Activated naive CD4-positive, alpha-beta T cell treated with anti-CD3 and anti-CD28 coated beads, Interleukin-2, amount 50 U/mL, for 72 hours (primary cell): ENCODE data around the gene ATP8B4. TPM values are rescaled to one million over a fixed set of nuclear protein-coding genes. Genes with fewer than 3 reads are reported as not detected.

Experiments
- ATAC-seq, 2 donors: fragments of 150-1000 bp; cut with Tn5 transposase; 2 replicates each; pipeline ENCODE4 v1.10.0; 2021; ENCODE audit warnings: mild to moderate bottlenecking in 2 of 2, moderate library complexity in 2 of 2
- DNase-seq, 2 donors: peaks; one replicate each; pipeline ENCODE4 v3.0.0; 2021 to 2022; ENCODE audit warnings: low spot score in 2 of 2
- H3K27ac Mint-ChIP-seq, 2 donors: one replicate each; pipeline ENCODE4 v1.8.0; 2022; ENCODE audit warnings: mild to moderate bottlenecking in 2 of 2, mixed read lengths in 2 of 2
- H3K36me3 Mint-ChIP-seq, 2 donors: one replicate each; pipeline ENCODE4 v1.8.0; 2022; ENCODE audit warnings: mixed read lengths in 2 of 2
- H3K9me3 Mint-ChIP-seq, 2 donors: one replicate each; pipeline ENCODE4 v1.8.0; 2022; ENCODE audit warnings: mixed read lengths in 2 of 2
- total RNA-seq, 2 donors: library from RNA; stranded (reverse); gene quantifications; one replicate each; pipeline ENCODE4 v1.2.3, GENCODE V29; 2022

Gene ATP8B4
- total RNA-seq, 2 donors from 2014 or later: 10.4 to 16.1 TPM

GRCh38 chr15:49860101-49860500 lies 258.9 kb downstream of the ATP8B4 start:
- H3K36me3 Mint-ChIP-seq: no peaks in the 10 kb centered on the region
- no peaks in the 10 kb centered on the region for H3K9me3 Mint-ChIP-seq
- ATAC-seq: peak in 1 of 2 donors; percentile 49
- no peak overlapping the region for H3K27ac Mint-ChIP-seq
- no peak for DNase-seq

GRCh38 chr15:49857496-49858475 lies 261.2 kb downstream of the ATP8B4 start:
- DNase-seq (no peak), ATAC-seq (no peak)
- H3K9me3 Mint-ChIP-seq: no peaks in the 10 kb centered on the region
- H3K27ac Mint-ChIP-seq: no peak overlapping the region
- no peaks in the 10 kb centered on the region for H3K36me3 Mint-ChIP-seq

GRCh38 chr15:49855917-49856637 lies 263.0 kb downstream of the ATP8B4 start:
- Mint-ChIP-seq H3K9me3 (peaks cover 0 to 1% of the 10 kb centered on the region in 2 donors), H3K27ac (no peak overlapping the region), H3K36me3 (no peaks in the 10 kb centered on the region)
- DNase-seq: no peak
- no peak for ATAC-seq

GRCh38 chr15:49852756-49853155 lies 266.3 kb downstream of the ATP8B4 start:
- ATAC-seq (no peak), DNase-seq (no peak)
- Mint-ChIP-seq H3K36me3 (no peaks in the 10 kb centered on the region), H3K27ac (no peak overlapping the region), H3K9me3 (peaks cover 0 to 14% of the 10 kb centered on the region in 2 donors)

GRCh38 chr15:49848807-49849206 lies 270.2 kb downstream of the ATP8B4 start:
- Mint-ChIP-seq H3K27ac (no peak overlapping the region), H3K9me3 (peaks cover 0 to 14% of the 10 kb centered on the region in 2 donors), H3K36me3 (no peaks in the 10 kb centered on the region)
- no peak for DNase-seq
- ATAC-seq: no peak

GRCh38 chr15:49848282-49848724 lies 270.7 kb downstream of the ATP8B4 start:
- Mint-ChIP-seq H3K27ac (no peak overlapping the region), H3K9me3 (peaks cover under 1 to 14% of the 10 kb centered on the region in 2 donors), H3K36me3 (no peaks in the 10 kb centered on the region)
- no peak for ATAC-seq
- no peak for DNase-seq

- no peak for ATAC-seq
- DNase-seq: no peak
- Mint-ChIP-seq H3K36me3 (no peaks in the 10 kb centered on the region), H3K9me3 (peaks cover 7 to 14% of the 10 kb centered on the region in 2 donors), H3K27ac (no peak overlapping the region)
These were observed 271.4 kb downstream of the ATP8B4 start for GRCh38 chr15:49847423-49848281.

- DNase-seq (no peak), ATAC-seq (no peak)
- Mint-ChIP-seq H3K27ac (no peak overlapping the region), H3K9me3 (peaks cover 0 to 10% of the 10 kb centered on the region in 2 donors), H3K36me3 (no peaks in the 10 kb centered on the region)
These were observed 274.6 kb downstream of the ATP8B4 start for GRCh38 chr15:49844390-49844789.

- DNase-seq (no peak), ATAC-seq (no peak)
- Mint-ChIP-seq H3K27ac (no peak overlapping the region), H3K9me3 (peaks cover 6 to 14% of the 10 kb centered on the region in 2 donors), H3K36me3 (no peaks in the 10 kb centered on the region)
These were observed 275.3 kb downstream of the ATP8B4 start for GRCh38 chr15:49843725-49844124.

- H3K36me3 Mint-ChIP-seq: peaks cover 0 to 10% of the 10 kb centered on the region in 2 donors
- DNase-seq (no peak), ATAC-seq (no peak)
- peaks cover 10 to 19% of the 10 kb centered on the region in 2 donors for H3K9me3 Mint-ChIP-seq
- no peak overlapping the region for H3K27ac Mint-ChIP-seq
These were observed 276.9 kb downstream of the ATP8B4 start for GRCh38 chr15:49842031-49842730.

- H3K36me3 Mint-ChIP-seq: no peaks in the 10 kb centered on the region
- no peak overlapping the region for H3K27ac Mint-ChIP-seq
- DNase-seq (no peak), ATAC-seq (no peak)
- peaks cover 0 to 5% of the 10 kb centered on the region in 2 donors for H3K9me3 Mint-ChIP-seq
These were observed 286.5 kb downstream of the ATP8B4 start for GRCh38 chr15:49832511-49832910.

- Mint-ChIP-seq H3K9me3 (peaks cover 0 to 5% of the 10 kb centered on the region in 2 donors), H3K36me3 (no peaks in the 10 kb centered on the region), H3K27ac (no peak overlapping the region)
- no peak for DNase-seq
- no peak for ATAC-seq
These were observed 287.6 kb downstream of the ATP8B4 start for GRCh38 chr15:49831206-49831965.

- no peak for DNase-seq
- Mint-ChIP-seq H3K36me3 (no peaks in the 10 kb centered on the region), H3K27ac (no peak overlapping the region), H3K9me3 (no peaks in the 10 kb centered on the region)
- ATAC-seq: no peak
These were observed 288.6 kb downstream of the ATP8B4 start for GRCh38 chr15:49830391-49830790.

GRCh38 chr15:49827311-49827710 lies 291.7 kb downstream of the ATP8B4 start:
- H3K9me3 Mint-ChIP-seq: no peaks in the 10 kb centered on the region
- DNase-seq: no peak
- ATAC-seq: no peak
- H3K27ac Mint-ChIP-seq: no peak overlapping the region
- H3K36me3 Mint-ChIP-seq: no peaks in the 10 kb centered on the region

GRCh38 chr15:49826640-49827234 lies 292.3 kb downstream of the ATP8B4 start:
- H3K27ac Mint-ChIP-seq: no peak overlapping the region
- ATAC-seq (no peak), DNase-seq (no peak)
- H3K9me3 Mint-ChIP-seq: no peaks in the 10 kb centered on the region
- H3K36me3 Mint-ChIP-seq: no peaks in the 10 kb centered on the region
